HG02588 (cell line): ENCODE measurements around the gene COPS8.

ENCODE experiments used
- ATAC-seq: cut with Tn5 transposase; IDR thresholded peaks from one replicate; pipeline ENCODE4 v1.9.1; 2021; ENCODE audit warnings: mild to moderate bottlenecking, moderate library complexity; ENCODE audit not compliant: unreplicated experiment

The COPS8 gene

GRCh38 chr2:237064203-237065070 is 21.3 kb upstream of the COPS8 start:
- ATAC-seq = no peak

- ATAC-seq = no peak
Observed at GRCh38 chr2:237065071-237065377, 20.7 kb upstream of the COPS8 start.

DNA sequence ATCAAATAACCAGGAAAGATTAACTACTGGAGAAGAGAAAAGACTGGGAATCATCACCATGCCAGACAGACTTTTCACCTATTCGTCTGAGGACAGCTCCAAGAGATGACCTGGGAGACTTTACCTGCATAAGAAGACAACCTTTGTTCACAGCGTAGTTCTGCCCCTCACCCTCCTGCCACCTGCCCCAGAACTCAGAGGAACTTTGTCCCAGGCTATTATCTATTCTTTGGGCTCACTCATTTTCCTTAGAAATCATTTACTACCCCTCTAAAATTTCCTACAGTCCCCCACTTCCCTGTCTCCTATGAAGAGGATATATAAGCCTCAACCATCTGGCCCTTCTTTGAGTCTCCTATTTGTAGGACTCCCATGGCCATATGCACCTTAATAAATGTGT is 19.3 kb upstream of the COPS8 start:
- ATAC-seq = no peak

DNA sequence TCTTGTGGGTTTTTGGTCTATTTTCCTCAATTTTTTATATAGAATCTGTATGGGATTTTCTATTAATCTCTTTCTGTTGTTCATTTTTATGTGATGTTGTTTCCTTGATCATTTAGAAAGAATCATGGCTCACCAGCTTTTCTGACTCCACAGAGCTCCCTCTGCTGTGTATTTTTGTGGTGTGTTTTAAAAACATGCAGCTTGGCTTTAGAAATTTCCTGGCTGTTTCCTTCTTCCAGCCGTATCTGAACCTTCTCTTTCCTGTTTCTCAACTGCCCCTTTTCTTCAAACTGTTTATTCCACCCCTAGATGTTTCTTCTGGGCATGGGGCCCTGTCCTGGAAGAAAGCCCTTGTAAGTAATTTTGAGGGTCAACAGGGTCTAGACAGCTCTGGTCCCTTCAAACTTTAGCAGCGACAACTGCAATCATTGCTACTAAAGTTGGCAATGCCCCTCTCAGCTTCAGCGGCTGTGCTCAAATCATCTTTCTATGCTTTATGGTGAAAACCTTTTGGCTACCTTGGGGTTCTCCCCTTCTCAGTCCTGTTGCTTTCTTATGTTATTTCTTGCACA is 17.6 kb upstream of the COPS8 start:
- no peak for ATAC-seq

DNA sequence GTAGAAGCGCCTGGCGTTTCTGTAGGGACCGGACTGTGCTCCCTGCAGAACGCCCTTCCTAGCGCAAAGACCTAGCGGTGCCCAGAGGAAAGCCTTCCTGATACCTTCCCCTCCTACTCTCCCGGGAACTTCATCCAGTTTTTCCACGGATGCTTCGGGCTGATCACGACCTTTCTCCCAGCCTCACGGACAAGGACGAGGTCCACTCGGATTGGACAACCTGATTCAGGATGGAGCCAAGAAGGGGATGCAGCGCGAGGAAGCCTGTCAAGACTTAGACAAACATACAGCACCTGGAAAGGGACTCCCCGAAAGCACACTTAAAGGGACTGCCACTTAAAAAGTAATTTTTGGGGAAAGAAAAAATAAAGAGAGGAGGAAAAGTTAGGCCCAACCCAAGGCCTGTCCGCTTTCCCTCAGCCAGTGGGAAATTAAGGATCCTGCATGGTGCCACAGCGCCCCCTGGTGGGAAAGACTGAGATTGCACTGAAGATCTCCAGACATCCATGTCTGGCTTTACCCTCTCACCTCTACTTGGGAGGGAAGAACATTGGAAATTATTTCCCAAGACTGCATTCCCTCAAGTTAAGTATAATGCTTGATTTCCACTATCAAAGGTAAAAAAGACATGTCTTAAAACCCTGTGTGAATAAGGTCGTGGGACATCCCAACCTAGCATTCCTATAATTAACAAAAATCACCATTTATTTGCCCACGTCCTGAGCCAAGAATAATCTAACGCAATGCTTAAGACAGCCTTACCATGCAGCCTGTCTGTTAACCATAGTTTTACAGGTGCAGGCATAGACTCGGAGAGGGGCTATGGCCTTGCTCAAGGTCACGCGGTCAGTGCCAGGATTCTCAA is 13.4 kb upstream of the COPS8 start:
- no peak for ATAC-seq

DNA sequence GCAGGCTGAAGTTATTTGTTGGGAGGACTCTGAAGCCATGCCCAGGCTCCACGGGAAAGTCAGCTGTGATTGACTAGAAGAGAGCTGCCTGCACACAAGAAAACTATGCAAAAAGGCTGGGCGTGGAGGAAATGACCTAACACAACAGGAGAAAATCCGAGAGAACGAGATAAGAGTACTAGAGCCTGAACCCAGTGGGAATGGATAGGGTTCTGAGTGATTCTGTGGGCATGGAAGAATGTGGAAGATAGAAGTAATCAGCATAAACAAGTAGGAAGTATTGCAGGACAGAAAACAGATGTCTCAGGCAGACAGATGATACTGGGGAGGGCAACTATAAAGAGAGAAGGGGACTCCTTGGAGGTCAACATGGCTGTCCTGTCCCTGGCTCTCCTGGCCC is 12.1 kb upstream of the COPS8 start:
- ATAC-seq = no peak

GRCh38 chr2:237074211-237074993 is 11.3 kb upstream of the COPS8 start:
- no peak for ATAC-seq

GRCh38 chr2:237075749-237076599 is 9.7 kb upstream of the COPS8 start:
- no peak for ATAC-seq

GRCh38 chr2:237081596-237081995 is 4.1 kb upstream of the COPS8 start:
- ATAC-seq = no peak

DNA sequence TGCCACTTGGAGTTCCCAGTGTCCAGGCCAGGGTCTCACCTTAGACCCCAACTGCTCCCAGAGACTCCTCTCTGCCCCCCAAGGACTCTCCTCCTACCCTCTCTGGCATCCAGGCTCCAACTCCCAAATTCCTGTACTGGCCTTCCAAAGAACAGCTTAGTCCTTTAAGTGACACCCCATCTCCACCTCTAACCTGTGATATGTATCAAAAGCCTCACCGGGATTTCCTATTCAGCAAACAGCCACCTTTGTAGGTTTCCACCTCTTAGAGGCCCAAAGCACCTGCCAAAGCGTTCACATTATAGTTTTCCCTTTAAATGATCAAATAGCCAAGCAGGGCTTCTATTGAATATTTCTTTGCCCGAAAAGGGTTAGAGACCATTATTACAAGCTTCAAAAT is 2.7 kb upstream of the COPS8 start:
- no peak for ATAC-seq

- no peak for ATAC-seq
Observed at GRCh38 chr2:237084444-237084843, 1.2 kb upstream of the COPS8 start.

DNA sequence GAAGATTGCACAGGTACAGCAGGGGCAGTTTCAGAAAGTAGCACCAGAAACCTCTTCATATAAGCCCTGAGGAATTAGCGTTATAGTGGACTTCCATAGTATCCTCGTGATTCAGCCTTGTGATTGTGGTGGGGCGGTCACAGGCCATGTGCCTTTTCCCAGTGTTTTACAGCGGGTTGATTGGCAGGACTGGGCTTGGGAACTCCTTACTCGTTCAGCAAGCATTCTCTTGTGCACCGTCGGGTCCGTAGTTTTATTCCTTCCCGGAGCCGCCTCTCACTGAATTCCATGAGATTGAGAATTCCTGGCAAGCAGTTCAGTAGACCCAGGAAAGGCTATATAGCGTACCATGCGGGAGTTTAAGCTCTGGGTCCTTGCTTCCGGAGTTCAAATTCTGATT is 5.2 kb downstream of the COPS8 start:
- ATAC-seq = no peak

GRCh38 chr2:237091779-237092436 is 6.2 kb downstream of the COPS8 start:
- no peak for ATAC-seq

- no peak for ATAC-seq
Observed at GRCh38 chr2:237092506-237092905, 6.8 kb downstream of the COPS8 start.

GRCh38 chr2:237092920-237093781 is 7.5 kb downstream of the COPS8 start:
- ATAC-seq = no peak

- ATAC-seq = no peak
Observed at GRCh38 chr2:237096201-237096600, 10.5 kb downstream of the COPS8 start.

GRCh38 chr2:237096911-237097310 is 11.2 kb downstream of the COPS8 start:
- no peak for ATAC-seq

GRCh38 chr2:237097326-237097910 is 11.7 kb downstream of the COPS8 start:
- ATAC-seq = no peak
